Ureter (tissue), 1 donor: ENCODE measurements around the gene NTN1. TPM values are rescaled to one million over a fixed set of nuclear protein-coding genes. Genes with fewer than 3 reads are reported as not detected.

Source experiments
- DNase-seq: peaks from one replicate; pipeline ENCODE4 v3.0.0-alpha.2; 2020; ENCODE audit warnings: low spot score
- total RNA-seq: library from RNA; stranded (reverse); gene quantifications from one replicate; pipeline ENCODE4 v1.2.4, GENCODE V29; 2023
- donor health status: DM: yes; HTN: yes; CAD: no.

NTN1 gene
- total RNA-seq, 1 donor from 2014 or later = 14.4 TPM

DNA sequence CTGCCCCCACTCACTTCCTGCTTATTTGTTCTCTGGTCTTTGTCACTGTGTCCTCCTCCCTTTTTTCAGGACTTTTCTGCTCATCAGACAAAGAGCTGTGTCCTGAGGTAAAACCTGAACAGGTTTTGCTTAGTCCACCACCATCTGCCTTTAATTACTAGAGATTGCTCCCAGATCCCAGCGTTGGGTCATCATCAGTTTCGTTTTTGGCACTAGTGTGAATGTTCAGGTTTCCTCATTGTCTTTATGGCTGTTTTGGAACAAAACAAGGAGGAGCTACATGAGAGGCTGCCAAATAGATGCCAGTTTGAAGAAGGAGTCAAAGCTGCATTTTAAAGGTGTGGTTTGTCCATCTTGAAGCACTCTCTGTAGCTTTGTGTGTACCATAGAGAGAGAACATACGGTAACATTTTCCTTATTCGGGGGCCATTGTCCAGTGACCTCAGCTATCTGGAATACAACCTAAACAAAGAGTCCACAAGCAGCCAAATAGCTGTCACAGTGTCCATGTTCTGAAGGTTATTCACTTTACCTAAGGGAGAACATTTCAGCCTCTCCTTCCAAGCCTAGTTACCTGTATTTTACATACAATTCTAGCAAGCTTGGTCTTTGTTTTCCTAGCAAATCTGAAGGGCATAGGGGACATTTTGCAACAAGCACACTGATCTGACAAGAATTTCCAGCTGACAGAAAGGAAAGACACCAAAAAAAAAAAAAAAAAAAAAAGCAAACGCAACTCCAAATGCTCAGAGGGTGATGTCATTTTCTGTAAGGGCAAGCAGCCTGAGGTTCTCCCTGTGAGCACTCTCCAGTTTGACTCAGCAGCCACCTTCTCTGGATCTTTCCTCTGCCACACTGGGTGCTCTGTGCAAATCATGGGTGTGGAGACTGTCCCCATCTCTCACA is 196.1 kb downstream of the NTN1 start:
- no peak for DNase-seq

GRCh38 chr17:9218064-9218635 is 196.8 kb downstream of the NTN1 start:
- DNase-seq = no peak

DNA sequence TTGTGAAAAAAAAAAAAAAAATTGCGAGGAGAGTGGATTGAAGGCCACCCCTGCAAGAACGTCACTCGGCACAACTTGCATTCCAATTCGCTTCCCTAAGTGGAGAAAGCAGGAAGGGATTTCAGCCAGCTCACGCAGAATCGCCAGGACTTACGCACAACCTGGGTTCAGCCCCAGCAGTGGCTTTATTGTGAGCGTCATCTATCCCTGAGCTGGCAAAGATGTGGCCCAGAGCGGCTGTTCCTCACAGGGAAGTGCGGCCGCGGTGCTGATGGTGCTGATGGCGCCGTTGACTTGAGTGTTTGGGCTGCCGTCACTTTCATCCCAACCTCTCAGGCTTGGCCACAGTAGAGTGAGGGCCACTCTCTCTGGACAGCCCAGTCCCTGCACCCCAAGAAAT is 197.6 kb downstream of the NTN1 start:
- DNase-seq = no peak

GRCh38 chr17:9219631-9220397 is 198.5 kb downstream of the NTN1 start:
- DNase-seq = no peak

DNA sequence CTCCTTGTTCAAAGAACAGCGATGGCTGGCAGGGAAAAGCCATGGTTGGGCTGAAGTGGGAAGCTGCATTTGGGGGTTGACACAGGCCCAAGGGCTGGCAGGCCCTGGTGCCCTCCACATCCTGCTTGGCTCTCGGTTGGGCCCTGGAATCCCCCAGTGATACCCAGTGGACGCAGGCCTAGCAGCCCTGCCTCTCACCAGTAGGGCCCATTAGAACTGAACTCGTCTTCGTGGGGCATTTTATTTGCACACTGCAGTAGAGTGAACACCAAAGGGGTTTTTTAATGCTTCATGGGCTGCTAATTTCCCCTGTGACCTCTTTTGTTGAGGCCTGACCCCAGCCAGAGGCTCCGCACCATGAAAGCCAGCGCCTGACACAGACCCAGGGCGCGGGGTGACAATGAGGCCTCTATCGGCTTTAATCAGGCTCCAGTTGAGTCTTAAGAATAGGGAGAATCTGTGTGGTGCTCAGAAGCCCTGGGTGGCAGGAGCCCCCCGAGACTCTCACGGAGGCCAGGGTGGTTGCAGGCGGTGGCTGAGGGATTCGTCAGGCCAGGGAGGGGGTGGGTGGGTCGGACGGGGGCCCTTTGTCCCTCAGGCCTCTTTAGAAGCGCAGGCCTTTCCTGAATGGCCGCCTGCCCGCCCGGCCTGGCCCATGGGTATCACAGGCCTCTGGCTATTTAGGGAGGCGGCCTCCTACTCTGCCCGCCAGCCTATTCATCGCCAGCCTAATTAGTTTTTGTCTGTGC is 199.3 kb downstream of the NTN1 start:
- DNase-seq = no peak

- DNase-seq = no peak
These were observed 200.0 kb downstream of the NTN1 start for GRCh38 chr17:9221147-9221921.

DNA sequence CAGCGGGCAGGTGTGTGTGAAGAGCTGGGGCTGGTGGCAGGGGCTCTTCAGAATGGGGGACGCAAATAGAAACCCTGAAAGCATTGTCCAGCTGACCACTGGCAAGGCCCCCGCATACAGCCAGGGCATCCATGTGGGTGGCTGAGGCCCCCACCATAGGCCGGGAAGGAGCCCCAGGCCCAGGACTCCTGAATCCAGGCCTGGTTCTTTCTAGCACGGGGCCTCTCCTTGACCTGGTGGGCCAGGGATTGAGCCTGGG is 200.5 kb downstream of the NTN1 start:
- DNase-seq = no peak

DNA sequence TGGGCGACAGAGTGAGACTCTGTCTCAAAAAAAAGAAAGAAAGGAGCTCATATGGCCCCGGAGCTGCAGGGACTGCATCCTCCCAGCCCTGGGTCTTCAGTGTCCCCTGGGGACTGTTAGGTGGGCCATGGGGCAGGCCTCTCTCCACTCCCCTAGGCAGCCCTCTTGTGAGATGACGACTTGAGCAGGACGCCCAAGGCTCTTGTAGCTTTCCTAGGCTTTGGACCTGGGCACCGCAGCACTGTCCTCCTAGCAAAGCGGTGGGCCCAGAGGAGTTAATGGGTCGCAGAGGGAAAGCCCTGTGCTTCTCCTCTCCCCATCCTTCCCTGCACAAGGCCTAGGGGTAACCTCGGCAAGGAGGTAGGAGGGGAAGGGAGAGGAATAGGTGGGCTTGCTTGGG is 202.2 kb downstream of the NTN1 start:
- no peak for DNase-seq

GRCh38 chr17:9224485-9224884 is 203.2 kb downstream of the NTN1 start:
- DNase-seq = no peak

DNA sequence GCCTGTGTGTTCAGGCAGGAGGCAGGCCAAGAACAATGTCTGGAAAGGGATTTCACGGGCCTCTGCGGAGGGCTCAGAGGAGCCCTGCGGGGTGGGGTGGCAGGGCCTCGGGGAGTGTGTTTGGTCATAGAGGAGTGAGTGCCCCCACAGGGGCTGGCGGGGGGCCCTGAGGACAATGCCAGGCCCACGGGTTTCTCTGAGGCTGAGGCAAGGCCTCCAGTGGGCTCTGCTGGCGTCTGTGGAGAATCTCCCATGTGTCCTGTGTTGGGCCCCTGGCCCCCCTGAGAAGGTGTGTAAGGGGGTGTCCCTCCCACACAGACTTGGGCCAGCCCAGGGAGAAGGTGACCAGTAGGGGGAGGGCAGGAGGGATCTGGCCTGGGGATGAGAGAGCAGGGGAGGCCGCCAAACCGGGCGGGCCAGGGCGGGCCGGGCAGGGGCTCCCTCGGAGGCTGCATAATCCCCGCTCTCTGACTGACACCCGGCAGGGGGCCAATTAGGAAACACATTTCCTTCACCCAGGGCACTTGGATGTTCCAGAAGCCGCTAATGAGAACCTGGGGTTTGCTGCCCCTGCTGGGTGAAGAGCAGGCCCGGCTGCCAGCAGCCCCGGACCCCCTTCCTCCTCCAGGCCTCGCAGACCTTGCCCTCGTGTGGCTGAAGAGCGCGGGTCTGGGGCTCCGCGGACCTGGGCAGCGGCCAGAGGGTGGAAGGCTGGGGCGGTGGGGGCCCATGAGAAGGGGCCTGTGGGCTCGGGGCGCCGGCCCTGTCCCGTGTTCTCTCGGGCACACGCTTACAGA is 204.2 kb downstream of the NTN1 start:
- DNase-seq = no peak

DNA sequence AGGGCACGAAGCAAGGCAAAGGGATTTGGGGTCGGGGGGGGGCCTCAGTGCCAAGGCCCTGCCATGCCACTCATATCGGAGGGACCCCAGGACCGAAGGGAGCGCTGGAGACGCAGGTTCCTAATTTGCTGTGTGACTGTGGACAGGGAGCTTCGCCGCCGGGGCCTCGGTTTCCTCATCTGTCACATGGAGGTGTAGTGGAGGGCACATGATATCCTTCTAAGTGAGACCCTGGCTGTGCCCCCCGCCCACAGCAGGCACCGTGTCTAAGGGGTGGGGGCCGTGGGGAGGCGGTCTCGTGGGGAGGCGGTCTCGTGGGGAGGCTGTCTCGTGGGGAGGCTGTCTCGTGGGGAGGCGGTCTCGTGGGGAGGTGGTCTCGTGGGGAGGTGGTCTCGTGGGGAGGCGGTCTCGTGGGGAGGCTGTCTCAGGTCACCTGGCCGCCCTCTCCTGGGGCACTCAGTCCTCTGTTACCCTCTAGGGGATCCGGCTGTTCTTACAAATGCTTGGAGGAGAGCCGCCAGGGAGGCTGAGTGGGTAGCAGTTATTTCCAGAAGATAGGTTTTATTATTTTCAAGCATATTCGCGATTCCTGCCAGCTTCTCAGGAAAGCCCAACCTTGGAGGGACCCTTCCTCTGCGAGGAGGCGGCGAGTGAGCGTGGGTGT is 205.0 kb downstream of the NTN1 start:
- no peak for DNase-seq

GRCh38 chr17:9226794-9227135 is 205.5 kb downstream of the NTN1 start:
- DNase-seq = no peak

- DNase-seq = no peak
These were observed 206.6 kb downstream of the NTN1 start for GRCh38 chr17:9227819-9228407.

DNA sequence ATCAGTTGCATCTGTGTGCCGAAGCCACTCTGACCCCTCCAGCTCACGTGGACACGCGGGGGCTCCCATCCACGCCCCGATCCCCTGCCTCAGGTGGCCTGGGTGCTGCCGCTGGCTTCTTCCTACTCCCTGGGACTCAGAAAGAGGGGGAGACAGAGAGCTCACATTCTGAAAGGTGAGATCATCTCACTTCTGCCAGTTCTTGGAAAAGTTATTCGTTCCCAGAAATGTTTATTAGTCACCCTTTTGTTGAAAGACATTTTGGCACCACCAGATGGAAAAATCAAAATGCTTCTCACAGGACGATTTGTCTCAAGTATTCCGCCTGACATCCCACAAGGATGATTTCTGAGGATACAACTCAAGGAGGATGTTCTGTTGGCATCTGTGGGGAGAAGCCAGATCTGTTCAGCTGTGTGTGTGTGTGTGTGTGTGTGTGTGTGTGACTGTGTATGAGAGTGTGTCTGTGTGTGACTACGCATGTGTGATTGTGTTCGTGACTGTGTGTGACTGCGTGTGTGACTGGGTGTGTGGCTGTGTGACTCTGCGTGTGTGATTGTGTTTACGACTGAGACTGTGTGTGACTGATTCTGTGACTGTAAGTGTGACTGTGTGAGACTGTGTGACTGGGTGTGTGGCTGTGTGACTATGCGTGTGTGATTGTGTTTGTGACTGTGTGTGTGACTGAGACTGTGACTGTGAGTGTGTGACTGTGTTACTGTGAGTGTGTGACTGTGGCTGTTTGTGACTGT is 207.3 kb downstream of the NTN1 start:
- no peak for DNase-seq

GRCh38 chr17:9229160-9229825 is 208.0 kb downstream of the NTN1 start:
- DNase-seq = no peak

DNA sequence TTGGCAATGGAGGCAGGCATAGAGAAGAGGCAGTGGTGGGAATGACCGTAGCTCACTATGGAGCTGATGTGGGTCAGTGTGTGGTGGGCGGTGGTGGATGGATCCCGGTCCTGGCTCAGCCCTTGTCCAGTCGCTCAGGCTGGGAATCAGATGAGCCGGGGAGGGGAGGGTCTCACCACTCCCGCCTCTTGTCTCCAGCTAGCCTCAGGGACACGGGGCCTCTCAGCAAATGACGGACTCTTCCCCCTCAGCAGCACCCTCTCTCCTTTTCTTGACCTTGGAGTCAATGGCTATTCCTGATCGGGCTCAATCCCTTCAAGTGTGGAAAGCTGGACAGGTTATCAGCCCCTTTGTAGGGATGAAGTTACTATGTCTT is 208.5 kb downstream of the NTN1 start:
- no peak for DNase-seq

DNA sequence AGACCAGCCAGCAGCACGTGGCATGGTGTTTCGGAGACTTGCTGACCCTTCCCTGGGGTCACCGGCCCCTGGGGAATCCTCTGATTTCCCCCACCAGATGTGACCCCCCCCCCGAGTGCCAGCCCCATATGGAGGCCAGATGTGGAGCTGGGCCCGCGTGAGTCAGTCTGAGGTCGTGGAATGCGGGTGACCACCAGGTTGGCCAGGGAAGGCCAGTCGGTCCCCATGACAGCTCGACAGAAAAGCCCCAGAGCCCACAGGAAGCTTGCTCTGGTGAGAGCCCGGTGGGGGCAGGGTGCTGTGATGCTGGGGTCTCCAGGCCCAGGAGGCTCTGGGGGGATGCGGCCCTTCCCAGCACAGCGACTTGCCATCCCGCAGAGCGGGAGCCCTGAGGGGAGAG is 209.0 kb downstream of the NTN1 start:
- DNase-seq = no peak

DNA sequence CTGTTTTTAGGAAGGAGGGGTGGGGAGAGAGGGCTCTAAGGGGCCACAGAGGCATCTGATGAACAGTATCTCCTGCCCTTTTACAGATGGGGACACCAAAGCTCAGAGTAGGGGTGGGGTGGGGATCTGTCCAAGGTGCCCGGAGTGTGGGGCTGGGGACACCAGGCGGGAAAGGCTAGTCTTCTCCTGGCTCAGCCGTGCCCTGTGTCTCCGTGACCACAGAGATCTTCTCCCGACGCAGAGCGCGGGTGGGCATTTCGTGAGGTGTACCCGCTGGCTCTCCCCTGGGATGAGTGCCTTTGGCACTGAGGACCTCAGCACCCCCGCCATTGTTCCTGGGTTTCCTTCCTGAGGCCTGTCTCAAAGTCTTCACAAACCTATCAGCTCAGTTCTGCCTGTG is 209.6 kb downstream of the NTN1 start:
- no peak for DNase-seq
